ENCODE data around the gene B3GALT2. TPM values are rescaled to one million over a fixed set of nuclear protein-coding genes. Genes with fewer than 3 reads are reported as not detected.

Gene B3GALT2
- total RNA-seq, 1 donor from 2014 or later = 0.79 TPM

- Mint-ChIP-seq H3K27ac (peak overlapping the region; percentile 10), H3K27me3 (no peaks in the 10 kb centered on the region), H3K4me1 (ENCODE audit: low read depth) (peaks cover 2% of the 10 kb centered on the region), H3K36me3 (ENCODE audit: insufficient read depth) (peaks cover 56% of the 10 kb centered on the region), H3K9me3 (ENCODE audit: low read depth) (peaks cover 38% of the 10 kb centered on the region), H3K4me3 (ENCODE audit: low read depth) (no peak overlapping the region)
- no peak for DNase-seq (ENCODE audit: low spot score, unreplicated experiment)
- no peak for TF ChIP-seq CTCF (IDR thresholded peaks at IDR 0.05; ENCODE audit: unreplicated experiment)
Measured at GRCh38 chr1:193211539-193211938, 25.1 kb upstream of the B3GALT2 start.

GRCh38 chr1:193210996-193211395, 24.6 kb upstream of the B3GALT2 start:
- no peaks in the 10 kb centered on the region for H3K27me3 Mint-ChIP-seq
- H3K4me3 Mint-ChIP-seq (ENCODE audit: low read depth) = no peak overlapping the region
- DNase-seq (ENCODE audit: low spot score, unreplicated experiment) = no peak
- peaks cover 40% of the 10 kb centered on the region for H3K9me3 Mint-ChIP-seq (ENCODE audit: low read depth)
- peaks cover 58% of the 10 kb centered on the region for H3K36me3 Mint-ChIP-seq (ENCODE audit: insufficient read depth)
- TF ChIP-seq CTCF (IDR thresholded peaks at IDR 0.05; ENCODE audit: unreplicated experiment) = no peak
- peak overlapping the region; percentile 40 for H3K27ac Mint-ChIP-seq
- peaks cover 2% of the 10 kb centered on the region for H3K4me1 Mint-ChIP-seq (ENCODE audit: low read depth)

GRCh38 chr1:193201021-193201420, 14.6 kb upstream of the B3GALT2 start:
- Mint-ChIP-seq H3K27ac (no peak overlapping the region), H3K4me3 (ENCODE audit: low read depth) (no peak overlapping the region), H3K27me3 (no peaks in the 10 kb centered on the region), H3K36me3 (ENCODE audit: insufficient read depth) (peaks cover 21% of the 10 kb centered on the region), H3K4me1 (ENCODE audit: low read depth) (no peaks in the 10 kb centered on the region), H3K9me3 (ENCODE audit: low read depth) (peaks cover 8% of the 10 kb centered on the region)
- no peak for DNase-seq (ENCODE audit: low spot score, unreplicated experiment)
- TF ChIP-seq CTCF (IDR thresholded peaks at IDR 0.05; ENCODE audit: unreplicated experiment) = no peak

- H3K27ac Mint-ChIP-seq = no peak overlapping the region
- no peak for DNase-seq (ENCODE audit: low spot score, unreplicated experiment)
- H3K36me3 Mint-ChIP-seq (ENCODE audit: insufficient read depth) = peaks cover 20% of the 10 kb centered on the region
- H3K4me1 Mint-ChIP-seq (ENCODE audit: low read depth) = no peaks in the 10 kb centered on the region
- H3K4me3 Mint-ChIP-seq (ENCODE audit: low read depth) = no peak overlapping the region
- no peaks in the 10 kb centered on the region for H3K27me3 Mint-ChIP-seq
- no peaks in the 10 kb centered on the region for H3K9me3 Mint-ChIP-seq (ENCODE audit: low read depth)
- no peak for TF ChIP-seq CTCF (IDR thresholded peaks at IDR 0.05; ENCODE audit: unreplicated experiment)
Measured at GRCh38 chr1:193199940-193200339, 13.5 kb upstream of the B3GALT2 start.

GRCh38 chr1:193192586-193192985, 6.2 kb upstream of the B3GALT2 start:
- H3K27me3 Mint-ChIP-seq = no peaks in the 10 kb centered on the region
- DNase-seq (ENCODE audit: low spot score, unreplicated experiment) = no peak
- H3K4me3 Mint-ChIP-seq (ENCODE audit: low read depth) = no peak overlapping the region
- TF ChIP-seq CTCF (IDR thresholded peaks at IDR 0.05; ENCODE audit: unreplicated experiment) = no peak
- peaks cover 20% of the 10 kb centered on the region for H3K4me1 Mint-ChIP-seq (ENCODE audit: low read depth)
- H3K27ac Mint-ChIP-seq = no peak overlapping the region
- H3K36me3 Mint-ChIP-seq (ENCODE audit: insufficient read depth) = peaks cover 28% of the 10 kb centered on the region
- H3K9me3 Mint-ChIP-seq (ENCODE audit: low read depth) = no peaks in the 10 kb centered on the region
